CD14-positive monocyte (primary cell): ENCODE data around the gene LYZL1. TPM values are rescaled to one million over a fixed set of nuclear protein-coding genes. Genes with fewer than 3 reads are reported as not detected.
"Not testable (repeated sequence)": the region's sequence is repeated elsewhere in the genome, so short reads cannot be mapped to it uniquely, and the experiment has no call there.

Experiments used
- DNase-seq, 3 donors: peaks; one replicate each; pipeline ENCODE4 v3.0.0-alpha.2; 2011 to 2022
- H2AFZ ChIP-seq: 2 replicates; pipeline ENCODE4 v1.6.0; 2012; ENCODE audit warnings: mild to moderate bottlenecking, low read depth, low read length, inconsistent platforms; ENCODE audit not compliant: insufficient read depth, poor library complexity, severe bottlenecking
- H3K27ac ChIP-seq, 2 donors: 1 replicate in 1 of 2; 2 replicates in 1 of 2; pipeline ENCODE4 v1.5.1; 2012 to 2013; ENCODE audit warnings: low read length in 2 of 2, control low read depth in 1 of 2, inconsistent platforms in 1 of 2, low read depth in 1 of 2, mild to moderate bottlenecking in 1 of 2
- H3K27me3 ChIP-seq, 2 donors: one replicate each; pipeline versions ENCODE4 v1.6.0 to v1.6.1; 2011 to 2013; ENCODE audit warnings: low read length in 2 of 2; ENCODE audit not compliant: control insufficient read depth in 2 of 2, insufficient read depth in 2 of 2
- H3K36me3 ChIP-seq, 2 donors: replicated peaks in 1 of 2; 1 replicate in 1 of 2; 2 replicates in 1 of 2; pipeline versions ENCODE4 v1.5.1 to v1.6.1; 2012 to 2013; ENCODE audit warnings: low read length in 2 of 2, control low read depth in 1 of 2, inconsistent platforms in 1 of 2, mild to moderate bottlenecking in 1 of 2; ENCODE audit not compliant: insufficient read depth in 2 of 2, control insufficient read depth in 1 of 2
- H3K4me1 ChIP-seq, 2 donors: 1 replicate in 1 of 2; 2 replicates in 1 of 2; pipeline versions ENCODE4 v1.5.1 to v1.6.1; 2012 to 2013; ENCODE audit warnings: low read length in 2 of 2, control low read depth in 1 of 2, inconsistent platforms in 1 of 2, mild to moderate bottlenecking in 1 of 2, moderate library complexity in 1 of 2; ENCODE audit not compliant: insufficient read depth in 2 of 2, control insufficient read depth in 1 of 2
- H3K4me2 ChIP-seq: replicated peaks from 2 replicates; pipeline ENCODE3; 2012; ENCODE audit warnings: low read length, moderate library complexity, mild to moderate bottlenecking; ENCODE audit not compliant: poor library complexity, severe bottlenecking; ENCODE audit errors: extremely low read depth
- H3K4me3 ChIP-seq, 3 experiments: fragments of 200-600 bp in 1 of 3; sonication (generic) in 1 of 3; replicated peaks in 1 of 3; 1 replicate in 2 of 3; 2 replicates in 1 of 3; pipeline ENCODE4 v1.5.1; 2011 to 2013; ENCODE audit warnings: low read length in 3 of 3, mild to moderate bottlenecking in 3 of 3, control low read depth in 2 of 3, low read depth in 2 of 3, inconsistent platforms in 1 of 3, moderate library complexity in 1 of 3
- H3K79me2 ChIP-seq: 2 replicates; pipeline ENCODE4 v1.6.0; 2012; ENCODE audit warnings: mild to moderate bottlenecking, control low read depth, inconsistent platforms, low read length, moderate library complexity; ENCODE audit not compliant: insufficient read depth
- H3K9ac ChIP-seq: 2 replicates; pipeline ENCODE4 v1.6.0; 2017; ENCODE audit warnings: low read length, mild to moderate bottlenecking; ENCODE audit not compliant: insufficient read depth, poor library complexity, severe bottlenecking
- H3K9me3 ChIP-seq, 2 donors: replicated peaks in 1 of 2; 1 replicate in 1 of 2; 2 replicates in 1 of 2; pipeline versions ENCODE4 v1.5.1 to v1.6.1; 2012 to 2013; ENCODE audit warnings: low read length in 2 of 2, control low read depth in 1 of 2; ENCODE audit not compliant: control insufficient read depth in 1 of 2, insufficient read depth in 1 of 2
- H4K20me1 ChIP-seq: 2 replicates; pipeline ENCODE4 v1.6.0; 2012; ENCODE audit warnings: mild to moderate bottlenecking, low read length, control low read depth, moderate library complexity; ENCODE audit not compliant: insufficient read depth
- H3K27ac Mint-ChIP-seq, 7 donors: one replicate each; pipeline ENCODE4 v1.8.0; 2020; ENCODE audit warnings: mild to moderate bottlenecking in 7 of 7, mixed read lengths in 7 of 7, moderate library complexity in 6 of 7, inconsistent platforms in 2 of 7
- H3K27me3 Mint-ChIP-seq, 3 donors: one replicate each; pipeline ENCODE4 v1.8.0; 2021 to 2022; ENCODE audit warnings: low read depth in 3 of 3, mild to moderate bottlenecking in 3 of 3, mixed read lengths in 3 of 3, moderate library complexity in 3 of 3, inconsistent platforms in 1 of 3
- H3K36me3 Mint-ChIP-seq, 2 donors: one replicate each; pipeline ENCODE4 v1.8.0; 2020; ENCODE audit warnings: mixed read lengths in 2 of 2, inconsistent platforms in 1 of 2, mild to moderate bottlenecking in 1 of 2
- H3K4me1 Mint-ChIP-seq: one replicate; pipeline ENCODE4 v1.8.0; 2020; ENCODE audit warnings: mild to moderate bottlenecking, mixed read lengths
- H3K4me3 Mint-ChIP-seq, 2 donors: one replicate each; pipeline ENCODE4 v1.8.0; 2020; ENCODE audit warnings: mild to moderate bottlenecking in 2 of 2, mixed read lengths in 2 of 2, moderate library complexity in 1 of 2
- H3K9me3 Mint-ChIP-seq, 7 donors: one replicate each; pipeline ENCODE4 v1.8.0; 2020 to 2022; ENCODE audit warnings: mixed read lengths in 7 of 7, mild to moderate bottlenecking in 6 of 7, moderate library complexity in 6 of 7, inconsistent platforms in 2 of 7
- CTCF ChIP-seq: fragments of 200-600 bp; IDR thresholded peaks from one replicate; pipeline ENCODE4 v1.8.0; 2022; ENCODE audit warnings: antibody characterized with exemption, mild to moderate bottlenecking
- WGBS: methylation state at CpG from one replicate; pipeline ENCODE4 v1.1.5; 2013; ENCODE audit warnings: missing lambda C conversion rate; ENCODE audit not compliant: insufficient coverage; 5-methylcytosine and 5-hydroxymethylcytosine counted together
- intact Hi-C, 2 donors: fragments of 100-400 bp; cut with micrococcal nuclease; formaldehyde crosslinking; loops; one replicate each; pipeline versions ENCODE4 v1.15.0 to v1.15.1; 2023
- polyA plus RNA-seq, 3 donors: library from polyadenylated mRNA; depleted of rRNA in 1 of 3; unstranded in 2 of 3; stranded (reverse) in 1 of 3; fragments of 300-500 nt in 2 of 3; fragments of >200 nt in 1 of 3; fragmentation: Illumina TruSeq in 2 of 3; gene quantifications; 1 replicate in 2 of 3; 2 replicates in 1 of 3; pipeline ENCODE4 v1.2.3, GENCODE V29; 2012 to 2021

LYZL1 gene
- polyA plus RNA-seq, 3 donors = not detected

- Histone ChIP-seq H3K27ac (no peak overlapping the region), H3K79me2 (no peaks in the 10 kb centered on the region), H3K27me3 (no peaks in the 10 kb centered on the region), H3K4me3 (no peak overlapping the region), H3K36me3 (no peaks in the 10 kb centered on the region), H3K4me1 (no peaks in the 10 kb centered on the region), H2AFZ (no peak overlapping the region), H3K9ac (no peak overlapping the region), H3K9me3 (no peaks in the 10 kb centered on the region), H4K20me1 (no peaks in the 10 kb centered on the region), H3K4me2 (no peak overlapping the region)
- no peak for TF ChIP-seq CTCF
- no peak overlapping the region for H3K4me3 Mint-ChIP-seq
- intact Hi-C loops = no loop called here
- 72% methylated on average over 4 of the region's 5 CpGs for WGBS
- H3K27me3 Mint-ChIP-seq = peaks cover 2 to 3% (median 2%) of the 10 kb centered on the region in 3 donors
- DNase-seq = no peak
- no peaks in the 10 kb centered on the region for H3K4me1 Mint-ChIP-seq
- peaks cover 0 to 8% (median 3%) of the 10 kb centered on the region in 7 donors for H3K9me3 Mint-ChIP-seq
- no peaks in the 10 kb centered on the region for H3K36me3 Mint-ChIP-seq
- no peak overlapping the region for H3K27ac Mint-ChIP-seq
Measured at GRCh38 chr10:29332761-29333148, 43.9 kb downstream of the LYZL1 start.

GRCh38 chr10:29337526-29337925 is 48.7 kb downstream of the LYZL1 start:
- H3K9me3 ChIP-seq, H3K27ac Mint-ChIP-seq, H3K27me3 ChIP-seq, H3K4me3 Mint-ChIP-seq, H4K20me1 ChIP-seq, H2AFZ ChIP-seq, H3K4me1 Mint-ChIP-seq, H3K79me2 ChIP-seq, H3K4me3 ChIP-seq, H3K36me3 ChIP-seq, H3K4me1 ChIP-seq, H3K27me3 Mint-ChIP-seq, DNase-seq, H3K36me3 Mint-ChIP-seq, H3K4me2 ChIP-seq, H3K27ac ChIP-seq, intact Hi-C loops, H3K9ac ChIP-seq: not testable (repeated sequence)
- whole genome bisulfite sequencing = 92% methylated on average over 2 of the region's 4 CpGs
- peaks cover 3 to 17% (median 7%) of the 10 kb centered on the region in 7 donors for H3K9me3 Mint-ChIP-seq
